Cardiac muscle cell (in vitro differentiated cells and primary cell): ENCODE results near the gene DYDC1. TPM values are rescaled to one million over a fixed set of nuclear protein-coding genes. Genes with fewer than 3 reads are reported as not detected.

ENCODE experiments used
- DNase-seq, 2 donors: peaks; one replicate each; pipeline versions ENCODE4 v3.0.0 to v3.0.0-alpha.2; 2010 to 2017; ENCODE audit warnings: low read depth in 1 of 2, low spot score in 1 of 2
- H3K27ac ChIP-seq: fragments of 200-600 bp; sonication (generic); 2 replicates; pipeline ENCODE4 v1.5.1; 2016
- H3K27me3 ChIP-seq: fragments of 200-600 bp; sonication (generic); 2 replicates; pipeline ENCODE4 v1.6.0; 2016; ENCODE audit warnings: control low read depth
- H3K36me3 ChIP-seq: fragments of 200-600 bp; sonication (generic); 2 replicates; pipeline ENCODE4 v1.5.1; 2016; ENCODE audit warnings: control low read depth
- H3K4me1 ChIP-seq: fragments of 200-600 bp; sonication (generic); 2 replicates; pipeline ENCODE4 v1.8.1; 2017; ENCODE audit warnings: low read depth, mild to moderate bottlenecking, mixed run types
- H3K4me3 ChIP-seq: fragments of 200-600 bp; sonication (generic); 2 replicates; pipeline ENCODE4 v1.5.1; 2016; ENCODE audit warnings: mild to moderate bottlenecking
- H3K9me3 ChIP-seq: fragments of 200-600 bp; sonication (generic); 2 replicates; pipeline ENCODE4 v1.5.1; 2017; ENCODE audit warnings: low read depth, mild to moderate bottlenecking, control low read depth
- CTCF ChIP-seq: IDR thresholded peaks from 2 replicates; pipeline ENCODE4 v1.5.1; 2012; ENCODE audit warnings: low read depth, mild to moderate bottlenecking, low read length
- polyA plus RNA-seq: library from polyadenylated mRNA; unstranded; fragments of >200 nt; fragmentation: Nextera tagmentation; extraction: Ambion mirVana; gene quantifications from 2 replicates; pipeline ENCODE4 v1.2.1, GENCODE V29; 2016
- total RNA-seq: library from RNA; depleted of rRNA; stranded (reverse); fragments of >200 nt; gene quantifications from 2 replicates; pipeline ENCODE4 v1.2.3, GENCODE V29; 2016

Gene DYDC1
- total and polyA plus RNA-seq, 2 experiments from 2014 or later = not detected

GRCh38 chr10:80380185-80380584 lies 23.6 kb upstream of the DYDC1 start:
- H3K36me3 ChIP-seq = no peaks in the 10 kb centered on the region
- DNase-seq = no peak
- no peaks in the 10 kb centered on the region for H3K9me3 ChIP-seq
- H3K27ac ChIP-seq = no peak overlapping the region
- H3K4me3 ChIP-seq = no peak overlapping the region
- H3K4me1 ChIP-seq = no peaks in the 10 kb centered on the region
- no peaks in the 10 kb centered on the region for H3K27me3 ChIP-seq
- no peak for TF ChIP-seq CTCF

GRCh38 chr10:80379701-80380100 lies 23.1 kb upstream of the DYDC1 start:
- H3K4me1 ChIP-seq = no peaks in the 10 kb centered on the region
- H3K36me3 ChIP-seq = no peaks in the 10 kb centered on the region
- H3K4me3 ChIP-seq = no peak overlapping the region
- no peak overlapping the region for H3K27ac ChIP-seq
- TF ChIP-seq CTCF = no peak
- DNase-seq = no peak
- no peaks in the 10 kb centered on the region for H3K9me3 ChIP-seq
- H3K27me3 ChIP-seq = no peaks in the 10 kb centered on the region

GRCh38 chr10:80373502-80373901 lies 16.9 kb upstream of the DYDC1 start:
- H3K9me3 ChIP-seq = no peaks in the 10 kb centered on the region
- no peaks in the 10 kb centered on the region for H3K27me3 ChIP-seq
- no peak overlapping the region for H3K27ac ChIP-seq
- no peaks in the 10 kb centered on the region for H3K36me3 ChIP-seq
- no peak overlapping the region for H3K4me3 ChIP-seq
- no peak for TF ChIP-seq CTCF
- H3K4me1 ChIP-seq = no peaks in the 10 kb centered on the region
- DNase-seq = no peak

GRCh38 chr10:80372675-80373074 lies 16.1 kb upstream of the DYDC1 start:
- no peak overlapping the region for H3K27ac ChIP-seq
- H3K4me3 ChIP-seq = no peak overlapping the region
- no peaks in the 10 kb centered on the region for H3K9me3 ChIP-seq
- TF ChIP-seq CTCF = no peak
- no peaks in the 10 kb centered on the region for H3K36me3 ChIP-seq
- no peaks in the 10 kb centered on the region for H3K27me3 ChIP-seq
- H3K4me1 ChIP-seq = no peaks in the 10 kb centered on the region
- DNase-seq = no peak

- Histone ChIP-seq H3K9me3 (no peaks in the 10 kb centered on the region), H3K27me3 (no peaks in the 10 kb centered on the region)
- TF ChIP-seq CTCF = no peak
These were observed 14.9 kb upstream of the DYDC1 start for GRCh38 chr10:80371467-80371866.

GRCh38 chr10:80365510-80365909 lies 9.0 kb upstream of the DYDC1 start:
- Histone ChIP-seq H3K27me3 (no peaks in the 10 kb centered on the region), H3K27ac (no peak overlapping the region), H3K36me3 (no peaks in the 10 kb centered on the region), H3K4me1 (no peaks in the 10 kb centered on the region), H3K9me3 (no peaks in the 10 kb centered on the region), H3K4me3 (no peak overlapping the region)
- TF ChIP-seq CTCF = no peak
- DNase-seq = no peak

More at GRCh38 chr10:80371467-80371866, 14.9 kb upstream of the DYDC1 start:
- Histone ChIP-seq H3K4me1 (no peaks in the 10 kb centered on the region), H3K36me3 (no peaks in the 10 kb centered on the region), H3K4me3 (no peak overlapping the region), H3K27ac (no peak overlapping the region)
- no peak for DNase-seq
